Measurements from ENCODE around the gene LRRC19.

DNA sequence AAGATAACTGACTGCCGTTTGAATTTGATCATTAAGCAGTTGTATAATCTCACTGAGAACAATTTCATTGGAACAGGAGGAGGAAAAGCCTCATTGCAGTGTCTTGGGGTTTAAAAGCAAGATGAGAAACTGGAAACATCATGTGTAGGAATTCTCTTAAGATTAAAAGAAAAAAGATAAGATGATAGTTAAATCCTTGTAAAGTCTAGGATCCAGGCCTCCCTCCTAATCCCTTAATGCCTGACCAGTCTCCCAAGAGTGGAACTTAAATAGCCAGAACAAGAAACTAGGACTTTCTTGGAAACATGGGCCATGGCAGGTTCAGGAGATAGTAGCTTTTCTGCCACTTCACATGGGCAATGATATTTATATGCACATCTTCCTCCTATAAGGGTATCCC, 37.0 kb upstream of the LRRC19 start:
- TF ChIP-seq, protein P1, sequence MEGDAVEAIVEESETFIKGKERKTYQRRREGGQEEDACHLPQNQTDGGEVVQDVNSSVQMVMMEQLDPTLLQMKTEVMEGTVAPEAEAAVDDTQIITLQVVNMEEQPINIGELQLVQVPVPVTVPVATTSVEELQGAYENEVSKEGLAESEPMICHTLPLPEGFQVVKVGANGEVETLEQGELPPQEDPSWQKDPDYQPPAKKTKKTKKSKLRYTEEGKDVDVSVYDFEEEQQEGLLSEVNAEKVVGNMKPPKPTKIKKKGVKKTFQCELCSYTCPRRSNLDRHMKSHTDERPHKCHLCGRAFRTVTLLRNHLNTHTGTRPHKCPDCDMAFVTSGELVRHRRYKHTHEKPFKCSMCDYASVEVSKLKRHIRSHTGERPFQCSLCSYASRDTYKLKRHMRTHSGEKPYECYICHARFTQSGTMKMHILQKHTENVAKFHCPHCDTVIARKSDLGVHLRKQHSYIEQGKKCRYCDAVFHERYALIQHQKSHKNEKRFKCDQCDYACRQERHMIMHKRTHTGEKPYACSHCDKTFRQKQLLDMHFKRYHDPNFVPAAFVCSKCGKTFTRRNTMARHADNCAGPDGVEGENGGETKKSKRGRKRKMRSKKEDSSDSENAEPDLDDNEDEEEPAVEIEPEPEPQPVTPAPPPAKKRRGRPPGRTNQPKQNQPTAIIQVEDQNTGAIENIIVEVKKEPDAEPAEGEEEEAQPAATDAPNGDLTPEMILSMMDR (IDR thresholded peaks at IDR 0.05): no peak
- TF ChIP-seq POLR2A (IDR thresholded peaks at IDR 0.05): no peak
